ENCODE data around the gene FOXP4.

FOXP4 gene

GRCh38 chr6:41547799-41548097 lies 1.6 kb downstream of the FOXP4 start:
- no peak for DNase-seq (ENCODE audit: low spot score)

DNA sequence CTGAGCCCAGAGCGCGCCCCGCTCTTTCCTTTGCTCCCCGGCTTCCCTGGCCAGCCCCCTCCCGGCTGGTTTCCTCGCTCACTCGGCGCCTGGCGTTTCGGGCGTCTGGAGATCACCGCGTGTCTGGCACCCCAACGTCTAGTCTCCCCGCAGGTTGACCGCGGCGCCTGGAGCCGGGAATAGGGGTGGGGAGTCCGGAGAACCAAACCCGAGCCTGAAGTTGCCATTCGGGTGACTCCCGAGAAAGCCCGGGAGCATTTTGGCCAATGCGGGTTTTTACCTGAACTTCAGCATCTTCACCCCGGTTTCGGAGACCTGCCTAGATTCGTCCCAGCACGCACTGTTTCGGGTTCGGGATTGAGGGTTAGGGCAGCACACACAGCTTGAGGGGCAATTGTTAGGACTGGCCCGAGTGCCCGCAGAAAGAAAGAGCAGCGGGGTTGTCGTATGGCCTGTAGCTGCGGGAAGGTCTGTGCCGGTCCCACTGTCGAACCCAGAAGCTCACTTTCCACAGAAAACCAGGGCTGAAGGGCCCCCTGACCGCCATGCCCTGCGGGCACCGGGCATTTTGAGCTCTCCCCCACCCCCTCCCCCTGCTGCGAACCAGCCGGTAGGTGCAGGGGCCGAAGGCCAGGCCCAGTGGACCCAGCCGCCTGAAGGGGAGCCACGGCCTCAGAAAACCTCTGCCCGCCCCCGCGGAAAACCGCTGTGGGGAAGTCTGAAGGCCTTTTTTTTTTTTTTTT lies 2.1 kb downstream of the FOXP4 start:
- DNase-seq (ENCODE audit: low spot score): no peak

- DNase-seq (ENCODE audit: low spot score): no peak
Measured at GRCh38 chr6:41548841-41549642, 2.9 kb downstream of the FOXP4 start.

DNA sequence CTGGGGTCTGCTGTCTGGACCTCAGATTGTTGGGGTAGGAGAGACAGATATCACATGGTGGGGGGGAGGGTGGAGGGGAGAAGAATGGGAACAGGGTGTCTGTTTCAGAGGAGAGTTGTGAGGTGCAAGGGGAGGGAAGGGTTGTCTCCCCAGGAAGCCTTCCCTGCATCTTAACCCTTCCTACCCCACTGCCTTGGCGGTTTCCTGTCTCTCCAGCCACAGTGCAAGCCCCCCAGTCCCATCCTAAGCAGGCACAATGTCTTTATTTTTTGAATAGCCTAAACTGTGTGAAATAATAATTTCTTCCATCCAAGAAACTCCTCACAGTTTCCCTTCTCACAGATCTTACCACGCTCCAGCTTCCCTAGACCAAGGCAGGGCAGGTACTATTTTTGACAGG lies 3.5 kb downstream of the FOXP4 start:
- no peak for DNase-seq (ENCODE audit: low spot score)

GRCh38 chr6:41551086-41551700 lies 5.0 kb downstream of the FOXP4 start:
- DNase-seq (ENCODE audit: low spot score): no peak

- DNase-seq (ENCODE audit: low spot score): no peak
Measured at GRCh38 chr6:41551857-41552256, 5.7 kb downstream of the FOXP4 start.

DNA sequence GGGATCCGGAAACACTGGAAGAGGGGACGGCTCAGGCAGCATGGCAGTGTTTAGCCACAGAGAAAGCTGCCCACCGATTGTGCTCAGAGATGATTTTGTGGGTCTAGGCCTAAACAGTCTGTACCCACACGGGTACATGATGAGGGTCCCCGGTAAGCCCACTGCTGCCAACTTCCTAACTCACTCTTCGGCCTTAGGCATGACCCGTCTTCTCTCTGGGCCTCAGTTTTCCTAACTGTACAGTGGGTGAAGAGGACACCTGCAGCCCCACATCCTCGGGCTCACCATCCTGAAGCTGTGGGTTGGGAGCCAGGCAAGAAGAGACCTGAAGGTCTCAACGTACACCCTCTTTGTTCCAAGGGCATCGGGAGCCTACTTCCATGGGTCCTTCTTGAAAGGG lies 6.5 kb downstream of the FOXP4 start:
- DNase-seq (ENCODE audit: low spot score): no peak

DNA sequence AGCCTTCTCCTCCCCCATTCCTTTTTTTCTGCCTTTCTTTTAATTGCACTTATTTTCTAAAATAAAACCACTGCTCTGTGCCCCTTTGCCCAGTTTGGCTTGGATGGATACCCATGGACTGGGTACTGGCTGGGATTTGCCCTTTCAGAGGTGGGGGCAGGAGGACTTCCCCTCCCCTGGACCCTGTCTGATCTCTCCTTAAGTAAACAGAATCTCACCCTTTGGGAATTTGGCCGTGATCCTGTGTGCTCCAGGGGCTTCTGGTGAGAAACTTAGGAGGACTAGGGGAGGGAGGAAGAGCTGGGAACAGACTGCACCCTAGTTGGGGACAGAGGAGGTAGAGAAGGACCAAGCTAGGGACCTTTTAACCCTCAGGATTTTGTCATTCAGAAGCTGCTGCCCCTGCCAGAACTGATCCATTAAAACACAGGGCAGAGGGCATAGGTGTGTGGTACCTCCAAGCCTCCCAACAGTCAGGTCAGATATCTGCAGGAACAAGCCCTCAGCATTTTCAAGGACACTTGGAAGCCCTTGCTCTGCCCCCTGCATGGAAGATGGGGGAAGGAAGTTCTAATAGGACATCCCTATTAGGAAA lies 7.3 kb downstream of the FOXP4 start:
- no peak for DNase-seq (ENCODE audit: low spot score)

GRCh38 chr6:41555326-41556300 lies 9.4 kb downstream of the FOXP4 start:
- no peak for DNase-seq (ENCODE audit: low spot score)

GRCh38 chr6:41557335-41557734 lies 11.2 kb downstream of the FOXP4 start:
- no peak for DNase-seq (ENCODE audit: low spot score)

DNA sequence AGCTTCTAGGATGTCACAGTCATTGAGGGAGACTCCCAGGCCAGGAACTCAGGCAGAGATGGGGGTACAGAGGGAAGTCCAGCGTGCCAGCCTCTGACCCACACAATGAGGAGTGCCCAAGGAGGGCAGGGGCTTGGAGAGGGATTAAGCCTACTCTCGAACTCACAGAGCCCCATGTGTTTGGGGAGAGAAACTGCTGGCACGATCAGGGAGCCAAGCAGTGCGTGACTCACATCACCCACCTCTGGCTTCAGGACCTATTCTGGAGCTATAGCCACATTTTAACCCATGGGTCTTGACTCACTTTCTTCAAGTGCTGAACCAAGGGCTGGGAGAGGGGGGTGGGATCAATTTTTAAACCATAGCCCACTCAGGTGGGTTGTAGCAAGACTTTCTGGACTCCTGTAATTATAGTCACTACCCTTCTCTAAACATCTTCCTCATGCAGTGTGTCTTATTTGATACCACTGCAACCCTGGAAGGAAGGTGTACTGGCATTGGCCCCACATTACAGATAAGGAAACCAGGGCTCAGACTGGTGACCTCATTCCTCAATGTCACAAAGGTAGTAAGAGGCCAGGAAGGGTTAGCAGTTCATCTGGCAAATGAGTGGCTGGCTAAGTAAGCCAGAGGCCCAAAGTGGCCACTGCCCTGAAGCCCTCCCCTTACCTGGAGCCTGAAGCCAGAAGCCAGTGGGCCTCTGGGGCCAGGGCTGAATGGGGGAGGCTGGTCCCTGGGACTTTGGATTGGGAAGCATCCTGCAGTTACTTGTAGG lies 12.0 kb downstream of the FOXP4 start:
- DNase-seq (ENCODE audit: low spot score): no peak

- no peak for DNase-seq (ENCODE audit: low spot score)
Measured at GRCh38 chr6:41559655-41560427, 13.7 kb downstream of the FOXP4 start.

- peak; percentile 48 for DNase-seq (ENCODE audit: low spot score)
Measured at GRCh38 chr6:41560431-41561192, 14.4 kb downstream of the FOXP4 start.

GRCh38 chr6:41561416-41561815 lies 15.2 kb downstream of the FOXP4 start:
- DNase-seq (ENCODE audit: low spot score): no peak

GRCh38 chr6:41561931-41562911 lies 16.0 kb downstream of the FOXP4 start:
- DNase-seq (ENCODE audit: low spot score): no peak

- DNase-seq (ENCODE audit: low spot score): no peak
Measured at GRCh38 chr6:41563060-41563776, 17.0 kb downstream of the FOXP4 start.

GRCh38 chr6:41564448-41565142 lies 18.4 kb downstream of the FOXP4 start:
- DNase-seq (ENCODE audit: low spot score): no peak
